T follicular helper cell (primary cell): ENCODE results near the gene ALDH1L1.
"Not testable (repeated sequence)": the region's sequence is repeated elsewhere in the genome, so short reads cannot be mapped to it uniquely, and the experiment has no call there.

ENCODE experiments used
- DNase-seq: peaks from one replicate; pipeline ENCODE4 v3.0.0-alpha.2; 2020; ENCODE audit warnings: low read depth

ALDH1L1 gene

DNA sequence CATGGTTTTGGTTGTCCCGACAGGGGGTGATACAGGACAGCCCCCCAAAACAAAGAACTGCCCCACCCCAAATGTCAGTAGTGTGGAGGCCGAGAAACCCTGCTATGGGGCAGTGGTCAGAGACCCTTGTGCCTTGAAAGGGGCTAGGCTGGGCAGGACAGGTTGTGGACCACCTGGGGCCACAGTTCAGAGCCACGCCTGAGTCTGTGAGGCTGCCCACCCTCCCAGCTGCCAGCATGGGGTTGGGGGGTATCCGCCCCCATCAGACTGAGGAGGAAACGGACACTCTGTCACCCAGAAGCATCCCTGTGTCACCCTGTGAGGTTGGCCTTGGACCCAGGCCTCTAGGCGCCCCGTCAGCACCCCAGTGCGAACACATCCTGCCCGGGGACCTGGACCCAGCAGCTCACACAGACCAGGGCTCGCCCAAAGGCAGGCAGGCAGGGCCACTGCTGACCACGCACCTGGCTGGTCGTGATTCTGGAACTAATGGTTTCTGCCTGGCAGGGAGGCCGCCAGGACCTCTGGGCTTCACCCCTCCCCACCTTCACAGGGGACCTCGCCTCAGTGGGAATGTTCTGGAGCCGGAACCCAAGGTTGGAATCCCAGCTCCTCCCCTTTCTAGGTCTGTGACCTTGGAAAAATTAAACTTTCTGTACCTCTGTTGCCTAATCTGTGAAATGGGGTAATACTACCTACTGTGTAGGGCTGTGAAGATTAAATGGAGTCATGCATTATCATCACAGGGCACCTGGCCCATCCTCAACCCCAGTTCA, 97.8 kb downstream of the ALDH1L1 start:
- DNase-seq, result no peak

- no peak for DNase-seq
Observed at GRCh38 chr3:126081618-126082361, 98.6 kb downstream of the ALDH1L1 start.

GRCh38 chr3:126080970-126081369, 99.4 kb downstream of the ALDH1L1 start:
- no peak for DNase-seq

DNA sequence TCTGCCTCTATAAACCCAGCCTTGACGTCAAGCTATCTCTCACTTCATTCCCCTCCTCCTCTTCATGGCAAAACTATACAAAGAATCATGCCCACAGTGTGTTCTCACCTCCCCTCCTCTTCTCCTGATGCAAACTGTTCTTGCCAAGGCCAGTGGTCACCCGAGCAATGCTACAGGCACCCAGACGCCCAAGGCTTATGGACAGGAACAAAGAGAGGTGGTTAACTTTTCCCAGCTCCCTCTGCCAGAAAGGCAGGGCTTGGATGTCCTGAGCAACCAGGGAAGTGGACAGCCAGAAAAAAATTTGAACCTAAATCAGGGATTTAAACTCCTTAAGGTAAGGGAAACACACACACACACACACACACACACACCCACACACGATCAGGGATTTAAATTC, 101.5 kb downstream of the ALDH1L1 start:
- DNase-seq, result no peak

DNA sequence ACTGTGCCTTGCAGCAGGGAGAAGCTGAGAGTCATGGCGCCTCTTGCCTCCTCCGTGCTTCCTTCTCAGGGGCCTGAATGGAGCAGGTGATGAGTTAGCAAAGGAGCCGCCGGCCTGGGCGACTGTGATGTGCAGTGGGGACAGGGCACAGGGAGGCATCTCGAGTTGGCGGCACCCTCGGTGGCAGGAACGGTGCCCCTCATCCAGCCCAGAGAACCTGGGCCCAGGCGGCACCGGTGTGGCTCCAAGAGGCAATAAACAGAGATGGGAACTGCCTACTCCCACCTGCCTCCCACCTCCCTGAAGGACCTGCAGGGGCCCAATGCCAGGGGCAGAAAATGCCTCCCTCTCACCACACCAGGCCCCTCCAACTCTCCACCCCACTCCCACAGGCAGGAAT, 102.6 kb downstream of the ALDH1L1 start:
- no peak for DNase-seq

- DNase-seq, result no peak
Observed at GRCh38 chr3:126076140-126076539, 104.2 kb downstream of the ALDH1L1 start.

DNA sequence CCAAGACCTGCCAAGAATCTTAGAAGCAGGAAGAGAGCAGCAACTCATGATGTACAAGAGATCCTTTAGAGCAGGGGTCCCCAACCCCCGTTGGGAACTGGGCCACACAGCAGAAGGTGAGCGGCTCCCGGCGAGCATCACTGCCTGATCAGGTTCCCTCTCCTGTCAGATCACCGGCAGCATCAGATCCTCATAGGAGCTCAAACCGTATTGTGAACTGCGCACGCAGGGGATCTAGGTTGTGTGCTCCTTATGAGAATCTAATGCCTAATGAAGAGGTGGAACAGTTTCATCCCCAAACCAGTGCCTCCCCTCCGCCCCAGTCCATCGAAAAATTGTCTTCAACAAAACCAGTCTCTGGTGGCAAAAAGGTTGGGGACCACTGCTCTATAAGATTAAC, 110.2 kb downstream of the ALDH1L1 start:
- no peak for DNase-seq

DNA sequence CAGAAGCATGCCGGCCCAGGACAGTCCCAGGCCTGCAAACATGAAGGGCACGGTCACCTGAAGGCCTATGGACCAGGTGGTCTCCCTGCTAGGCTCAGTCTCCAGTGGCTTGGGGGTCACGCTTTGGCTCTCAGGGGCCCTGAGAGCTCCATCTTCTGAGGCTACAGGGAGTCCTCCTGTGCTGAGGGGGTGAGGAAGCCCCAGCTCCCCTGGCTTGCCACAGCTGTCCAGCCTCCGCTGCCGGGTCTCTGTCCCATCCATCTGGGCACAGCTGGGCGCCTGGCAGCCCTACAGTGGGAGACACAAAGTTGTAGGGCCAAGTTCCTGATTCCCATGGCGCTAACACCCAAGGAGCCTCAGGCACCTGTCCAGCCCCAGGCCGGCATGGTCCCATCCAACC, 112.4 kb downstream of the ALDH1L1 start:
- no peak for DNase-seq

GRCh38 chr3:126066676-126067075, 113.7 kb downstream of the ALDH1L1 start:
- DNase-seq, result not testable (repeated sequence)

DNA sequence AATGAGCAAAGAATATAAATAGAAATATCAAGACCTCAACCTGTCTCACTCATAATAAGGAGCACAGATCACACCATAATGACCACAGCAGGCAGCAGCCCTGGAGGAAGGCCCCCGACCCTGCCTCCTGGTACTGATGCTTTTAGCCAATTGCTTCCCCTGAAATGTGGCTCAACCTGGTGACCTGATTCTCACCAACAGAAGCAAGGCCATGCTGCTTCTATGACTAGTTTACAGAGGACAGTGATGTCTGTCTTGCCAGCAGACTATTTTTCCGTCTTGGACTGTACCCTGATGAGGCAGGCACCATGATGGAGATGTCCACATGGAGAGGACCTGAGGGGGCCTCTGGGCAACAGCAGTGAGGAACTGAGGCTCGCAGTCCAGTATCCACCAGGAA, 114.5 kb downstream of the ALDH1L1 start:
- no peak for DNase-seq

DNA sequence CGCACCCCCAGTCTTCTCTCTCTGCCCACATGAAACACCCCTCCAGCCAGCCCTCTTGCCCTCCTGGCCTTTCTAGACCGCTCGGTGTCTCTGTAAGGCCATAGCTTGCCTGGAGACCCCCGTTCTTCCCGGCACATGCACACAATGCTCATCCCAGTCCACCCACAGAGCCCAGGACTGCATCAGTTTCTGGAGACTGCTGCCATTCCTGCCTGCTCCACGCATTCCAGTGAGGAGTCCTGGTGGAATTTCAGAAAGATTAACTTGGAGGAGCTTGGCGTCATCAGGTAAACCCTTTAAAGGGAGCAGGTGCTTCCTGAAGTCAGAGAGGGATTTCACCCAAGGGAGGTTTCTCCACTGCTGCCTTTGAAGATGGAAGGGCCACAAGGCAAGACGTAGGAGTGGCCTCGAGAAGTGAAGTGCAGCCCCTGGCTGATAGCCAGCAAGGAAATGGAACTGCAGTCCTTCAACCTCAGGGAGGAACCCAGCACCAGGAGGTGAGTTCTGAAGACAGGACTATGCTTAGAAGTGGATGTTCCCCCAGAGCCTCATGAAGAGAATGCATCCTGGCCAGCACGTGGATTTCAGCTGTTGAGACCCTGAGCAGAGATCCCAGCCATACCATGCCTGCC, 115.6 kb downstream of the ALDH1L1 start:
- DNase-seq, result no peak

- DNase-seq, result no peak
Observed at GRCh38 chr3:126063358-126063965, 116.9 kb downstream of the ALDH1L1 start.

DNA sequence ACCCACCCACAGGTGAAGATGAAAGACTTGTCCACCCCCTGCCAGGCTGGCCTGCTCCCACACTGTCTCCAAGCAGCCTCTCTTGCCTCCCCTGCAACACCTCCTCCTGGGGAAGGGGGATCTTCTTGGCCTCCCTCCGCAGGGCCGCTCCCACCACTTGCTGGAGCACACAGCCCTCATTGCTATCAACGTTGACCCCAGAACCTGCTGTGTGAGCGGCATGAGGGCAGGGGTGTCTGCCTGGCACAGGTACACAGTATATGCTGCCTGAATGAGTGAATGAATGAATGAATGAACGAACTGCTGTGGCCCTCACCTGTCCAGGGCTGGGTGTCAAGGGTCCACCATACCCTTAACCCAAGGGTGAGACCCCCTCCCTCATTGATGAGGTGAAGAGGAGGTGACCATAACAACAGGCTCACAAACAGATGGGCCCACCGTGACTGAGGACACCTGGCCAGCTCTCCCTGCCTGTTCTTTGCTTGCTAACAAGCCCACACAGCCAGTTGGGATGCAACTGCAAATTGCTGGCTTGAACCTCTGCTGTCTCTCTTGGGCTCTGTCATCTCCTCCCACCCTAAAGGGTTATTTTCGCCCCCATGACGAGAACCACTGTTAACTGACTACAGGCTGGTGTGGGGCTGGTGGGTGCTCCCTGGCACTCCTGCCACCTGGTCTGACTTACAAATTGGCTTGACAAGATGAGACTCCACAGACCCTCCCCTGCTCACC, 118.9 kb downstream of the ALDH1L1 start:
- no peak for DNase-seq

- no peak for DNase-seq
Observed at GRCh38 chr3:126060613-126061145, 119.7 kb downstream of the ALDH1L1 start.

DNA sequence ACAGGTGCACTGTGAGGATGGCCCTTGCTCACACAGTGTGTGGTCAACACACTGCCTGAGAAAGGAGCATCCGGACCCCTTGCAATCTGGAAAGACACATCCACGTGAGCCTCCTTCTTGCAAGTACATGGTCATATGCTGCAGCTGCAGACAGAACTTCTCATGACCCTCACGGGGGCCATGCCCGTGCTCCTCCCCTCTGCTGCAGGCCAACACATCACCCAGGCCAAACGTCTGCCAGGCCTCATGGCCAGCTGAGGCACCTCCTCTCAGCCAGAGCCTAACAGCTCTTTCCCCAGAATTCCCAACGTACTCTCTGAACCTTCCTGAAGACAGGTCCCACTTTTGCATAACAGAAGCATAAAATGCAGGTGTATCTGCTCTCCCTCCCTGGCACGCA, 121.7 kb downstream of the ALDH1L1 start:
- DNase-seq, result no peak

GRCh38 chr3:126057936-126058335, 122.5 kb downstream of the ALDH1L1 start:
- DNase-seq, result no peak

GRCh38 chr3:126057501-126057819, 122.9 kb downstream of the ALDH1L1 start:
- no peak for DNase-seq

DNA sequence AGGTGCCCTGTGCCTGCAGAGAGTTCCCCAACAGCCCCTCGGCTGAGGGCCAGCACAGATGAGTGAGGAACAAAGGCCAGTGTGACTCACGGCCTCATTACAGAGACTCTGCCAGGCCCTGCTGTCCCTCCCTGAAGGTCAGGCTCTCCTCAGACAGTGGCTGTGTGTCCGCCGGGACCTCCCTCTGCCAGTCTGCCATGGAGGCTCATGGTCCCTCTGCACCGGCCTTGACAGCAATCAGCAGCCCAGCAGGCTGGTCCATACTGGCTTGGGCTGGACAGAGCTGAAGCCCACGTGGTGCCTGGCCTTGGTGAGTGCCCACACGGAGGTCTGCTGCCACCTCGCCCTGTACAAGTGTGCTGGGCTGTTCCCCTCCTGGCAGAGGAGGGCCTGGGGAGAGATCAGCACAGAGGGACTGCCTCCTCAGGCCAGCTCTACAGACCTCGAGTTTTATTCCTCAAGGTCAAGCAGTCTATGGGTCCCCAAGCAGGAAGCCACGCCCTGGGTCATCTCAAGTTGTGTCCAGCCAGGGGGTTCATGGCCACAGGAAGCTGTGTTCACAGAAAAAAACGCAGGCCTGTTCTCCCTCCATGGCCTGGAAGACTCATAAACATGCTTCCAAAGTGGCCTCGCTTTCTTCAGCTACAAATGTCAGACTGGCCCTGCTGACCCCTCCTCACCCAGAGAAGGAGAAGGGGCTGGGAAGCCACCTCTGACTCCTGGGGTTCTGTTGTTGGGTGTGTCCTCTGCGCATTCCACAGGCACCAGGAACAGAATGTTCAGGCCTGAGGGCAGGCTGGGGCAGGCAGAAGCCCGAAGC, 123.5 kb downstream of the ALDH1L1 start:
- DNase-seq, result no peak

DNA sequence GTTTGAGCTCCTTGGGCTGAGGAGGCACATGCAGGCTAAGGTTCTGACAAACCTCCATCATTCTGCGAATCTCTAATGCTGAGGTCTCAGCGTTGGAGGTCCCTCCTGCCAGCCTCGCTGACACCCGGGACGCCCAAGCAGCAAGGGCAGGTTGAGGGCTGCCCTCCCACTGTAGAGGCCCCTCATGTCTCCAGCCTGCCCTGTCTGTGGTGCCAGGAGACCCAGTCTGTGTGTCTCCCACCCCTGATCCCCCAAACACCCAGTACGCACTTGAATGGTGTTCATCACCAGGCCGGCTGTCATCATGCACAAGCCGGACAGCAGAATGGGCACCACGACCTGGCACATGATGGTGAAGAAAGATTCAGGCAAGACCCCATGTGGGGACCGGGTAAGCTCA, 124.3 kb downstream of the ALDH1L1 start:
- no peak for DNase-seq

DNA sequence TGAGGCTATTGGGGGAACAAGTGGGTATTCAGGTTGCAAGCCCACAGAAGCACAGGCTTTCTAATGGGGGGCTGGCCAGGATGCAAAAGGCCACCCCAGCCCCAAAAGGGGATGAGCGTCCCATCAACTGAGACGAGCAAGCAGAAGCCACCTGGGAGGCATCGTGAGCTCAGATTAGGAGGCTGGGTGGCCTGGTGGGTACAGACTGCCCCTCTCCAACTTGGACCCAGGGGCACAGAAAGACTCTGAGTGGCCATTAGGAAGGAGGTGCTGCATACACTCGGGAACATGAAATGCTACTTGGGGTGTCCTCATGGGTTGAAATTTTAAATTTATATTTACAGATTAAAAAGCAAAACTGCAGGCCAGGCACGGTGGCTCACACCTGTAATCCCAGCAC, 125.5 kb downstream of the ALDH1L1 start:
- no peak for DNase-seq
